H9 (cell line): ENCODE data around the gene CD80. TPM values are rescaled to one million over a fixed set of nuclear protein-coding genes. Genes with fewer than 3 reads are reported as not detected.

ENCODE experiments used
- DNase-seq: peaks from one replicate; pipeline ENCODE4 v3.0.0-alpha.2; 2017
- H2AFZ ChIP-seq: one replicate; pipeline ENCODE4 v1.6.1; 2013; ENCODE audit warnings: mild to moderate bottlenecking, low read length, control low read depth, moderate library complexity
- H2AK5ac ChIP-seq: 2 replicates; pipeline ENCODE4 v1.6.1; 2013; ENCODE audit warnings: low read length, control low read depth, mixed read lengths; ENCODE audit not compliant: insufficient read length
- H2BK120ac ChIP-seq: one replicate; pipeline ENCODE4 v1.6.1; 2013; ENCODE audit warnings: low read depth, mild to moderate bottlenecking, low read length, control low read depth, inconsistent platforms; ENCODE audit not compliant: poor library complexity, severe bottlenecking
- H2BK12ac ChIP-seq: 2 replicates; pipeline ENCODE4 v1.6.1; 2013; ENCODE audit warnings: low read length, control low read depth, mixed read lengths, low read depth; ENCODE audit not compliant: insufficient read length
- H2BK15ac ChIP-seq: 2 replicates; pipeline ENCODE4 v1.6.1; 2013; ENCODE audit warnings: low read depth, low read length, control low read depth
- H2BK20ac ChIP-seq: one replicate; pipeline ENCODE4 v1.6.1; 2013; ENCODE audit warnings: low read depth, mild to moderate bottlenecking, low read length, control low read depth, inconsistent platforms; ENCODE audit not compliant: poor library complexity, severe bottlenecking
- H2BK5ac ChIP-seq: 2 replicates; pipeline ENCODE4 v1.6.1; 2013; ENCODE audit warnings: low read length, control low read depth, mixed read lengths; ENCODE audit not compliant: insufficient read length
- H3K14ac ChIP-seq: 2 replicates; pipeline ENCODE4 v1.6.1; 2013; ENCODE audit warnings: low read length, control low read depth; ENCODE audit not compliant: insufficient read depth
- H3K18ac ChIP-seq: 2 replicates; pipeline ENCODE4 v1.6.1; 2013; ENCODE audit warnings: low read depth, mild to moderate bottlenecking, mixed read lengths, low read length, control low read depth; ENCODE audit not compliant: insufficient read length
- H3K23ac ChIP-seq: 2 replicates; pipeline ENCODE4 v1.6.1; 2013; ENCODE audit warnings: low read length, control low read depth, mixed read lengths, low read depth; ENCODE audit not compliant: insufficient read length
- H3K23me2 ChIP-seq: 2 replicates; pipeline ENCODE4 v1.6.1; 2013; ENCODE audit warnings: low read depth, mild to moderate bottlenecking, mixed read lengths, low read length, control low read depth; ENCODE audit not compliant: insufficient read length, poor library complexity, severe bottlenecking
- H3K27ac ChIP-seq: 2 replicates; pipeline ENCODE4 v1.5.1; 2013; ENCODE audit warnings: low read length, control low read depth, mixed read lengths, low read depth; ENCODE audit not compliant: insufficient read length
- H3K27me3 ChIP-seq: 2 replicates; pipeline ENCODE4 v1.6.1; 2013; ENCODE audit warnings: low read length, control low read depth, inconsistent platforms; ENCODE audit not compliant: insufficient read depth
- H3K4ac ChIP-seq: 2 replicates; pipeline ENCODE4 v1.6.1; 2013; ENCODE audit warnings: low read depth, mild to moderate bottlenecking, control low read depth, inconsistent platforms, low read length, moderate library complexity
- H3K4me1 ChIP-seq: 2 replicates; pipeline ENCODE4 v1.6.1; 2013; ENCODE audit warnings: low read length, control low read depth, inconsistent platforms; ENCODE audit not compliant: insufficient read depth
- H3K4me2 ChIP-seq: 2 replicates; pipeline ENCODE4 v1.6.1; 2013; ENCODE audit warnings: low read length, control low read depth, mixed read lengths; ENCODE audit not compliant: insufficient read length, insufficient read depth
- H3K56ac ChIP-seq: 2 replicates; pipeline ENCODE4 v1.6.1; 2013; ENCODE audit warnings: low read depth, mild to moderate bottlenecking, mixed read lengths, low read length, control low read depth; ENCODE audit not compliant: insufficient read length
- H3K79me1 ChIP-seq: 2 replicates; pipeline ENCODE4 v1.6.1; 2013; ENCODE audit warnings: low read depth, mild to moderate bottlenecking, moderate library complexity, low read length, control low read depth, inconsistent platforms; ENCODE audit not compliant: insufficient read depth, poor library complexity, severe bottlenecking
- H3K79me2 ChIP-seq: 2 replicates; pipeline ENCODE4 v1.6.1; 2013; ENCODE audit warnings: low read length, control low read depth, inconsistent platforms; ENCODE audit not compliant: insufficient read depth
- H3K9ac ChIP-seq: 2 replicates; pipeline ENCODE4 v1.6.1; 2013; ENCODE audit warnings: low read length, control low read depth, mixed read lengths; ENCODE audit not compliant: insufficient read length; ENCODE audit errors: extremely low read depth
- H3K9me3 ChIP-seq: one replicate; pipeline ENCODE4 v1.6.1; 2013; ENCODE audit warnings: low read depth, low read length, inconsistent platforms; ENCODE audit not compliant: control insufficient read depth
- H3T11ph ChIP-seq: one replicate; pipeline ENCODE4 v1.6.1; 2013; ENCODE audit warnings: mild to moderate bottlenecking, low read length, control low read depth, inconsistent platforms
- H4K20me1 ChIP-seq: one replicate; pipeline ENCODE4 v1.6.1; 2013; ENCODE audit not compliant: control insufficient read depth, insufficient read length, insufficient read depth
- H4K5ac ChIP-seq: 2 replicates; pipeline ENCODE4 v1.6.1; 2013; ENCODE audit warnings: low read depth, mild to moderate bottlenecking, mixed read lengths, low read length, control low read depth; ENCODE audit not compliant: insufficient read length
- H4K8ac ChIP-seq: replicated peaks from 2 replicates; pipeline ENCODE4 v1.6.1; 2013; ENCODE audit warnings: low read length, control low read depth, mixed read lengths, low read depth; ENCODE audit not compliant: insufficient read length
- H4K91ac ChIP-seq: 2 replicates; pipeline ENCODE4 v1.6.1; 2013; ENCODE audit warnings: low read depth, mild to moderate bottlenecking, moderate library complexity, mixed read lengths, low read length, control low read depth; ENCODE audit not compliant: insufficient read length
- H3K27ac Mint-ChIP-seq, 3 experiments: 2 replicates in 2 of 3; 3 replicates in 1 of 3; pipeline ENCODE4 v1.8.0; 2020 to 2021; ENCODE audit warnings: mixed read lengths in 3 of 3, mild to moderate bottlenecking in 1 of 3, moderate library complexity in 1 of 3
- H3K27me3 Mint-ChIP-seq: 2 replicates; pipeline ENCODE4 v1.8.0; 2021; ENCODE audit warnings: low read depth, mild to moderate bottlenecking, moderate library complexity, mixed read lengths
- H3K36me3 Mint-ChIP-seq, 3 experiments: 2 replicates in 2 of 3; 3 replicates in 1 of 3; pipeline ENCODE4 v1.8.0; 2020 to 2021; ENCODE audit warnings: low read depth in 3 of 3, mixed read lengths in 3 of 3; ENCODE audit not compliant: insufficient read depth in 1 of 3
- H3K4me1 Mint-ChIP-seq, 2 experiments: 2 replicates each; pipeline ENCODE4 v1.8.0; 2020; ENCODE audit warnings: mixed read lengths in 2 of 2
- H3K4me3 Mint-ChIP-seq, 2 experiments: 2 replicates in 1 of 2; 3 replicates in 1 of 2; pipeline ENCODE4 v1.8.0; 2020 to 2021; ENCODE audit warnings: mild to moderate bottlenecking in 2 of 2, mixed read lengths in 2 of 2, moderate library complexity in 1 of 2
- H3K9me3 Mint-ChIP-seq, 2 experiments: 2 replicates in 1 of 2; 3 replicates in 1 of 2; pipeline ENCODE4 v1.8.0; 2020; ENCODE audit warnings: mild to moderate bottlenecking in 2 of 2, mixed read lengths in 2 of 2, moderate library complexity in 1 of 2
- WGBS: extraction: QIAGEN DNeasy Blood & Tissue Kit; methylation state at CpG from one replicate; pipeline ENCODE4 v1.1.7; 2013; ENCODE audit warnings: missing lambda C conversion rate, low lambda C conversion rate, mixed read lengths; ENCODE audit not compliant: insufficient read length; ENCODE audit errors: extremely low coverage; 5-methylcytosine and 5-hydroxymethylcytosine counted together
- total RNA-seq: library from RNA; stranded (reverse); gene quantifications from 2 replicates; pipeline ENCODE4 v1.2.1, GENCODE V29; 2021
- TF ChIP-seq, protein P1 (sequence below): fragments of 200-600 bp; sonication (generic); conservative IDR thresholded peaks from 3 replicates; pipeline ENCODE4 v1.8.0; 2021; ENCODE audit warnings: antibody characterized with exemption, mild to moderate bottlenecking

Gene CD80
- total RNA-seq, 1 experiment from 2014 or later = not detected

DNA sequence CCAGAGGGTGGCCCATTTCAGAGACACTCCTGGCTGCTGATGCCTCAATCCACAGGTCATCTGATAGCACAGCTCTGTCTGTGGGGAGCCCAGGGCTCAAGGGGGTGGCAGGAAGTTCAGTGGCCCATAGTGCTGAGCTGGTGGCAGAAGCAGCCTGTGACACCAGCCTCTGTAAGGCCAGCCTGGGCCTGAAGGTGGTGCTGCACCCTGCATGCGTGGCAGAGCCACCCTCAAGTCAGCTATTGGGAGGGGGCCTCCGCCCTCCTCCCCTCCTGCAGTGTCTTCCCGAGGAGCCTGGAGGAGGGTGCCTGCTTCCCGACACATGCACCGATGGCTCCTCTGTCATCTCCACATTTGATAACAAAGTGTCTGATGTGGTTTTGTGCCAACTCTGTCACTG, 41.3 kb upstream of the CD80 start:
- Histone ChIP-seq H3K18ac (no peak overlapping the region), H3K4me2 (no peak overlapping the region), H4K8ac (no peak overlapping the region), H3K9ac (no peak overlapping the region), H3K4ac (no peak overlapping the region), H3K23ac (no peak overlapping the region), H4K20me1 (no peaks in the 10 kb centered on the region), H3K27me3 (no peaks in the 10 kb centered on the region), H4K5ac (no peak overlapping the region), H4K91ac (no peak overlapping the region), H3K79me1 (no peaks in the 10 kb centered on the region), H2BK20ac (no peak overlapping the region), H3K27ac (no peak overlapping the region), H3K14ac (no peak overlapping the region), H2BK5ac (no peak overlapping the region), H3K79me2 (no peaks in the 10 kb centered on the region), H2BK12ac (no peak overlapping the region), H3K9me3 (no peaks in the 10 kb centered on the region), H2AFZ (no peak overlapping the region), H3K56ac (no peak overlapping the region), H3K23me2 (no peaks in the 10 kb centered on the region), H3T11ph (no peak overlapping the region), H2BK120ac (no peak overlapping the region), H2BK15ac (no peak overlapping the region), H3K4me1 (no peaks in the 10 kb centered on the region; the same call in 1 of the 2 replicates), H2AK5ac (no peak overlapping the region)
- H3K27ac Mint-ChIP-seq = peak overlapping the region in 1 of 3 experiments; percentile 35; a peak in 1 of 7 replicates
- H3K36me3 Mint-ChIP-seq = no peaks in the 10 kb centered on the region
- H3K4me3 Mint-ChIP-seq = no peak overlapping the region
- H3K9me3 Mint-ChIP-seq = no peaks in the 10 kb centered on the region
- no peaks in the 10 kb centered on the region for H3K27me3 Mint-ChIP-seq
- TF ChIP-seq, protein P1, sequence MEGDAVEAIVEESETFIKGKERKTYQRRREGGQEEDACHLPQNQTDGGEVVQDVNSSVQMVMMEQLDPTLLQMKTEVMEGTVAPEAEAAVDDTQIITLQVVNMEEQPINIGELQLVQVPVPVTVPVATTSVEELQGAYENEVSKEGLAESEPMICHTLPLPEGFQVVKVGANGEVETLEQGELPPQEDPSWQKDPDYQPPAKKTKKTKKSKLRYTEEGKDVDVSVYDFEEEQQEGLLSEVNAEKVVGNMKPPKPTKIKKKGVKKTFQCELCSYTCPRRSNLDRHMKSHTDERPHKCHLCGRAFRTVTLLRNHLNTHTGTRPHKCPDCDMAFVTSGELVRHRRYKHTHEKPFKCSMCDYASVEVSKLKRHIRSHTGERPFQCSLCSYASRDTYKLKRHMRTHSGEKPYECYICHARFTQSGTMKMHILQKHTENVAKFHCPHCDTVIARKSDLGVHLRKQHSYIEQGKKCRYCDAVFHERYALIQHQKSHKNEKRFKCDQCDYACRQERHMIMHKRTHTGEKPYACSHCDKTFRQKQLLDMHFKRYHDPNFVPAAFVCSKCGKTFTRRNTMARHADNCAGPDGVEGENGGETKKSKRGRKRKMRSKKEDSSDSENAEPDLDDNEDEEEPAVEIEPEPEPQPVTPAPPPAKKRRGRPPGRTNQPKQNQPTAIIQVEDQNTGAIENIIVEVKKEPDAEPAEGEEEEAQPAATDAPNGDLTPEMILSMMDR = peak; percentile 79
- WGBS = no CpG with 5 or more reads among the region's 5 CpGs
- peak; percentile 82 for DNase-seq
- peaks cover 10 to 15% of the 10 kb centered on the region in 2 experiments for H3K4me1 Mint-ChIP-seq
